GM21723 (cell line): Measurements from ENCODE around the gene RBMS1.

ENCODE experiments used
- ATAC-seq: cut with Tn5 transposase; IDR thresholded peaks from one replicate; pipeline ENCODE4 v1.9.1; 2021; ENCODE audit warnings: mild to moderate bottlenecking, moderate library complexity; ENCODE audit not compliant: unreplicated experiment

Gene RBMS1

GRCh38 chr2:160337728-160338127 is 155.9 kb downstream of the RBMS1 start:
- ATAC-seq = no peak

DNA sequence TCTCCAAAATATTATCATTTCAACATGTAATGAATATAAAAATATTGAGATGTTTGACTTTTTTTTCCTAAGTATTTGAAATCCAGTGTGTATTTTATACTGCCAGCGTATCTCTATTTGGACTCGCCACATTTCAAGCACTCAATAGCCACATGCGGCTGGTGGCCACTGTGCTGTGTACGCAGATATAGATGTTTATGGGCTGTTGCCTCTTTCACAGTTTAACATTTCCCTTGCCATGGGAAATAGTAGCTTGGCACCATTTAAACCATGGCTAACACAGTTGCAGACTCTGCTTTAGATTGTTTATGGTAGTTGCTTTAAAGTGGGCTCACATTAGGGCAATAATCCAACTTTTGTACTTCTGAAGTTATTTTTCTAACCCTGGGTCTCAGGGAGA is 157.0 kb downstream of the RBMS1 start:
- no peak for ATAC-seq

DNA sequence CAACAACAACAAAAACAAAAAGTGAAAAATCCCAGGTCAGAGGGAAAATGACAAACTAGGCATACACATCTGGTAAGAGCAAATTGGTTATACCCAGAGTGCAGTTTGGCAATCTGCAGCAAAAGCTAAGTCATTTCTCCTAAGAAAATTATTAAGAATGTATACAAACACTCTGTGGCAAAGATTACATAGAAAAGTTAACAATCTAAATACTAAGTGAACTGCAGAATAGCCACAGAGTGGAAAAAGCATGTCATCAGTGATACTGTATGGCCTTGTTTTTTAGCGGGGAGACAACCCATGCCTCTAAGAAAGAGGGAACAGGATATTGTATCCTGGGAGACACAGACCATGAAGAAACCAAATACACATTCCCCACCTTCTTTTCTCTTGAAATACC is 157.5 kb downstream of the RBMS1 start:
- no peak for ATAC-seq

GRCh38 chr2:160335441-160335840 is 158.2 kb downstream of the RBMS1 start:
- no peak for ATAC-seq

GRCh38 chr2:160334028-160334741 is 159.4 kb downstream of the RBMS1 start:
- ATAC-seq = no peak

DNA sequence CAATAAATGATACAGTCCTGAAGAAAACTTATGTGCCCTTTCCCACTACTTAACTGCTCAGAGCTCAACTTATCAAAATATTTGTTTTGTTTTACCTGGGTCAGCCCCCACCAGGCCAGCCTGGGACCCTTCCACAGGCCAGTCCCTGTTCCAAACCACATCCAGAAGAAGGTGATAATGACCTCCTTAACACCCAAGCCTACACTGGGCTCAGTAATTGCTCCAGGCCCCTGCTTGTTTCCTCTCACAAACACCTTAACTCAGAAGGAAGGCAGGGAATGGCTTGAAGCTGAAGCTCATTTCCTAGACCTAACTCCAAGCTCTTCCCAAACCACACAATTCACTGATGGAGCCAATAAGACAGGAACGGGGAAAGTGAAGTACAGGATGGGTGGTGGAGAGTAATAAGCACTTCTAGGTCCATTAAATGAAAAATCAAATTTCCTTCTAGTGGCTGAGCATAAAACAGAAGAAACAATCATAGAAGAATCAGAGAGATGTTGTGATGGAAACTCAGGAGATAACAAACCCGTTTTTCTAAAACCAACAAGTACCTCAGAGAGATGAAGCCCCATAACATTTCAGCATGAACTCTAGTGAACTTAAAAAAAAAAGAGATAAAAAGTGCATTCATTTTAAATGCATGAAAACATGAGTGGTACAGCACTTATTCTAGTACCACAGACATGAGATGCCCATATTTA is 160.1 kb downstream of the RBMS1 start:
- ATAC-seq = no peak

DNA sequence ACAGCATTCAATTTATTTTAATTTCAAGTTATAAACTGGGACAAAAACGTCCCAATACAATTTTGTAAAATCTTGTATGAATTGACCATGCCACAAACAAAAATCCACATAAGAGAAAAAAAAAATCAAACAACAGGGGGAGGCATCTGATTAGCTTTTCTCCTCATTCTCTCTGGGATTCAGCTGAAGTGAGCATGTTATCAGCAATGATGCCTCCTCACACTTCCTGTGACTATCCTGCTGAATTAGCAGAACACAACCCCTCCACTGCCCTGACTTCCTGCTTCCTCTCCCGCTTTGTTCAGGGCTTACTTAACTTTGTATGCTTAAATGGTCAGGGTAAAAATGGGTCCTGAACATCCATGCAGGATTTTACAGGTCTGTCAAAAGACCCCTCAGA is 161.3 kb downstream of the RBMS1 start:
- no peak for ATAC-seq

- ATAC-seq = no peak
Observed at GRCh38 chr2:160331258-160332025, 162.2 kb downstream of the RBMS1 start.

DNA sequence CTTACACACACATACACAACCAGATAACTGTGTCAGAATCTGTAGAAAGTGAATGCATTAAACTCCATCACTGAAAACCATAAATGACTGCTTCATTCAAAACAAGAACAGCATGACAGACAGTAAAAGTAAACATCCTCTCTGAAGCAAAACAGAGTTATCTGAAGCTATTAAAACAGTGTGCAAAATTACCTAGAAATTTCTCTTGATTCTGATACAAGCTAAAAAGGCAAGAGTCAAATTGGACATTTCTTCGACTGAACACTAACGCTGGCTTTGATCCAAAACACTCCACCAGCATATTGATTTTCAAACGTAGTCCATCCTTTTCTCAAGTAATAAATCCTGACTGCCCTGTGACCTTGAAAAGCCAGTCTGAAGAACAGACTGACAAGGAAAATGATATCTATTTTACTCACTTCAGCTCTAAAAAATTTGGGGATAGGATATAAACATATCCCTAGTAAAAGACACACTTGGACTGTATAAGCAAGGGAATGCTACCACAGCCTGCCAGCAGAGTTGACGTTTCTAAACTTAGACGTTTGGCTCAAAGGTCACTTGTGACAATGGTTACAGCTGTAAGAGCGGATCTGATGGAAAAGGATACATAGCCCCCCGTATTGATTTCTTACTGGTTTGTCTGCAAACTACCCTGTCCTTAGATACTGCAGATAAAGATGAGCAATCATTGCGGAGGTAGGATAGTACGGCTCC is 164.6 kb downstream of the RBMS1 start:
- ATAC-seq = no peak

DNA sequence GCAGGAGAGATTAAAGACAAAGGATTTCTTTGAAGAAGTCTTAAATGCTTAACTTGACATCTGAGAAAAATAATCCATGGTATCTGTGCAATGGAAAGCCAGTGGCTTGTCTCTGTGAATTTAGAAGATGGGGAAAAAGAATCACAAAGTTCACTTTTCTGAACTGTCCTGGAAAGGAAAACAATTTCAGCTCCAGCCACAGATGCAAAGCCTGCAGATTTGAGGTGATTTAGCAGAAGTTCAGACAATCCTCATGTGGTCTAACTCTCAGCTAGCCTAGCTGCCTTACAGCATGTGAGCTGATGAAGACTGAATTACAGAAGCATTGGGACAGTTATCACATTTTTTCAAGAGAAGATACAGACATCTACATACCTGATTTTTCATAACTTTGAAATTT is 166.8 kb downstream of the RBMS1 start:
- no peak for ATAC-seq

GRCh38 chr2:160325418-160325817 is 168.2 kb downstream of the RBMS1 start:
- no peak for ATAC-seq

DNA sequence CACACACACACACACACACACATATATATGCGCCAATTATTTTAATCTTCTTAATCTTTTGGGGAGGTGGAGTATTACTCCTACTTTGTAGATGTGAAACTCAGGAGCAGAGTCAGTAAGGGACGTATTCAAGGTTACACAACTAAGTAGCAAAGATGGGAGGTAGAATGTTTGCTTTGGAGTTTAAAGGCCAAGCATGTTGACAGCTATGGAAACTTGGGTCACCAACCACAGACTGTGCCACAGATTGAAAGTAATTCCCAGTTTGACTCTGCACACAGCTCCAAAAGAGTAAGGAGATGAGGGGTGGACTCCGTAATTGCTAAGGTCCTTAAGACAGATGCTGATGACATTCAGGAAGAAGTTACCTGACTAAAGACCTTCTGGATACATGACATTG is 168.7 kb downstream of the RBMS1 start:
- ATAC-seq = no peak

GRCh38 chr2:160324161-160324800 is 169.3 kb downstream of the RBMS1 start:
- ATAC-seq = peak; percentile 55

DNA sequence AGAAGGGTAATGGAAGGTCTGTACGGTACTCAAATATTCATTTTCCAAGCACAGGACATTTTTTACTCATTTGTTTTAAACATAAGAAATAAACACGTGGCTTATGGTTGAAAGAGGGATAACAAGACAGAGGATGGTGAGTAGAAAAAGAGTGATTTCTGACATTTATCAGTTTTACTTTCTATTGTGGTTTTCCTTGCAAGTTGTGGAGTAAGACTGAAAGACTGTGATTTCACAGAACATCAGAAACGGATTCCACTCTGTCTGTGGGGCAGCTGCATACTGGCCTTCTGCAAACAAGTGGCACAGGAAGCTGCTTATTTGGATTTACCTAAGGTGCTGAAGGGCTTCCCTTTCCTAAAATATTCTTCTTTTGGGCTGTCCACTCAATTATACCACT is 171.3 kb downstream of the RBMS1 start:
- no peak for ATAC-seq

DNA sequence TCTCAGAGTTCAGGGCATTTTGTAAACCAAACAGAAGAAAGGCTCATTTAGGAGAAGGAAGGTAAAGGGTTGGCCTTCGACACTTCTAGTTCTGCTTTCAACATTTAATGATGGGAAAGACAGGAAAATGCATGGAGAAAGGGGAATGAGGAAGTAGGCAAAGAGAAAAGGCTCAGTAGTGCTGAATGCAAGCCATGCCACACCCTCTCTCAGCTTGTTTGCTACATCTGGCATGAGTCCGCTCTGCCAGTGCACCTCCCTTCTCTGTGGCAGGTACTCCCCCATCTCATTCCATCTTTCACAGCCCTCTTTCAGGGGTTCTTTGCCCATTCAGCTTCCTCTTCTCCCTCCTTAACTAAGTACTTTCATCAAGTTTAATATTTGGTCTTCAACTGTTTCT is 172.6 kb downstream of the RBMS1 start:
- ATAC-seq = no peak

DNA sequence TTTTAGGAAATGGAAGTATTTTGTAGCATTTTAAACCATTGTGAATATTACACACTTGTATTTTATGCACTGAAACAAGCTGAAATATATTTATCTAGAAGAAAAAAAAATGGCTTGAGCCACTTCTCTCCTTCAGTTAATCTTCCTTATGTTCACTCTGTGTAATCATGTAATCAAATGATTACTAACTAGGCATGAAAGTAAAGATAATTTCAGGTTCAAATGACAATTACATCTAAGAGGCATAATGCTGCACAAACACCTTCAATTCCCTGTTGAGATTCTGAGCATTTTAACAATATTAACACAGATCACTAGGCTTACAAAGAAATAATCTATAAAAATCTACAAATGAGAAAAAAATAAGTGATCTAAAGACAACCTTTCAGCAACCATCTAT is 173.9 kb downstream of the RBMS1 start:
- ATAC-seq = no peak

DNA sequence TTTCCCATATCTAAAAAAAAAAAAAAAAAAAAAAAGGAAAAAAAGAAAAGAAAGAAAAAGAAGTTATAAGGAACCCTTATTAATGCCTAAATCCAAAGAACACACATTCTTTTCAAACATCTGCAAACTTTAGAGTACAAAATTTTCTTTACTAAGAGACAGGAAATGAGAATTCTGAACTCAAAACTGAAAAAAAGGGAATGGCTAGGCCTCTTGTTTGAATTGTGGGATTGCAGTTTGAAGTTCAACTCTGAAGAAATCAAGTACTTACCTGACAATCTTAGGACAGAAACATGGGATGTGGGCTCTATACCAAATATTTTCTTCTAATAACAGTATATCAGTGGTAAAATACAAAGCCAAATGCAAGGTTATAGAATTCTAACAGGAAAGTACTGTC is 175.4 kb downstream of the RBMS1 start:
- ATAC-seq = no peak

- ATAC-seq = no peak
Observed at GRCh38 chr2:160317181-160318099, 176.2 kb downstream of the RBMS1 start.

DNA sequence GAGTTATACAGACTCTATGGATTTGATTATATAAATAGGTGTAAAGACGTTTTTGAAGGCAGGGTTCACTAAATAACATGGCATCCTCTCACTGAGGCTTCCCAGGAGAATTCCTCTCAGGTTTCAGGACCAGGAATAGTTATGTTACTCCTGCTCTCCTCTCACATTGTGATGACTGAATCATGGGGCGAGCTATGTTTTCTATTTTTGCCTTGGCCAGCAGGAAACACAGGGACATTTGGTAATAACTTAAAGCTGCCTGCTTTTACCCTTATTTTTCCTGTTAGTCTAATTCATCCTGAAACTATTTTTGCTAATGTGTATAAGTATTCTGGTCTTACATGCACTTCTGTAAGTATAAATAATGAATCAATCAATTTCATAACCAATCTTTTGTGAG is 178.3 kb downstream of the RBMS1 start:
- ATAC-seq = no peak
